NCI-H2029 (cell line): ENCODE measurements around the gene OSGIN1.
A peak's percentile ranks its signal among the peaks of the same experiment; 100 is the strongest.

Experiments used
- DNase-seq: peaks from one replicate; lab custom pipeline; 2025; lab: John Stamatoyannopoulos, UW

The OSGIN1 gene

GRCh38 chr16:83952940-83953795, at the start of gene OSGIN1:
OSGIN1 (plus strand) TSS chr16:83953240; CDS start chr16:83957672, 4,432 bp downstream.
- peak; percentile 77 for DNase-seq

- no peak for DNase-seq
Observed at GRCh38 chr16:83903751-83904150, 49.3 kb upstream of the OSGIN1 start.

- no peak for DNase-seq
Observed at GRCh38 chr16:83906683-83907082, 46.4 kb upstream of the OSGIN1 start.

- DNase-seq = no peak
Observed at GRCh38 chr16:83907111-83907510, 45.9 kb upstream of the OSGIN1 start.

GRCh38 chr16:83907631-83908250, 45.3 kb upstream of the OSGIN1 start:
- no peak for DNase-seq

- no peak for DNase-seq
Observed at GRCh38 chr16:83908798-83909197, 44.2 kb upstream of the OSGIN1 start.

GRCh38 chr16:83911290-83911689, 41.8 kb upstream of the OSGIN1 start:
- no peak for DNase-seq

- DNase-seq = no peak
Observed at GRCh38 chr16:83912519-83913244, 40.4 kb upstream of the OSGIN1 start.

GRCh38 chr16:83913245-83913633, 39.8 kb upstream of the OSGIN1 start:
- DNase-seq = no peak

- no peak for DNase-seq
Observed at GRCh38 chr16:83914091-83914710, 38.8 kb upstream of the OSGIN1 start.

- no peak for DNase-seq
Observed at GRCh38 chr16:83915081-83915480, 38.0 kb upstream of the OSGIN1 start.

- DNase-seq = no peak
Observed at GRCh38 chr16:83915491-83915890, 37.5 kb upstream of the OSGIN1 start.

GRCh38 chr16:83917152-83918120, 35.6 kb upstream of the OSGIN1 start:
- DNase-seq = no peak

GRCh38 chr16:83920894-83921491, 32.0 kb upstream of the OSGIN1 start:
- DNase-seq = no peak

- no peak for DNase-seq
Observed at GRCh38 chr16:83923581-83924365, 29.3 kb upstream of the OSGIN1 start.

GRCh38 chr16:83924686-83925085, 28.4 kb upstream of the OSGIN1 start:
- no peak for DNase-seq

- no peak for DNase-seq
Observed at GRCh38 chr16:83925095-83925905, 27.7 kb upstream of the OSGIN1 start.

- no peak for DNase-seq
Observed at GRCh38 chr16:83925957-83926725, 26.9 kb upstream of the OSGIN1 start.
